T-helper 2 cell treated with Interferon-gamma antibody and Interleukin-4, amounts not matched to agents 5 μg/mL and 100 μg/mL, for 36 hours (primary cell): ENCODE results near the gene CLDN7.

Experiments
- DNase-seq: peaks from one replicate; pipeline ENCODE4 v3.0.0; 2021; ENCODE audit warnings: low spot score
- H3K27ac Mint-ChIP-seq: one replicate; pipeline ENCODE4 v1.8.0; 2021; ENCODE audit warnings: mild to moderate bottlenecking, mixed read lengths
- H3K27me3 Mint-ChIP-seq: one replicate; pipeline ENCODE4 v1.8.0; 2021; ENCODE audit warnings: low read depth, mixed read lengths
- H3K36me3 Mint-ChIP-seq: one replicate; pipeline ENCODE4 v1.8.0; 2021; ENCODE audit warnings: low read depth, mixed read lengths
- H3K4me1 Mint-ChIP-seq: one replicate; pipeline ENCODE4 v1.8.0; 2021; ENCODE audit warnings: low read depth, mixed read lengths
- H3K4me3 Mint-ChIP-seq: one replicate; pipeline ENCODE4 v1.8.0; 2022; ENCODE audit warnings: mild to moderate bottlenecking, moderate library complexity, mixed read lengths
- H3K9me3 Mint-ChIP-seq: one replicate; pipeline ENCODE4 v1.8.0; 2021; ENCODE audit warnings: mixed read lengths

Gene CLDN7

GRCh38 chr17:7232114-7232513 lies 30.2 kb downstream of the CLDN7 start:
- Mint-ChIP-seq H3K36me3 (peaks cover 41% of the 10 kb centered on the region), H3K27me3 (no peaks in the 10 kb centered on the region), H3K4me1 (peaks cover 33% of the 10 kb centered on the region), H3K27ac (no peak overlapping the region), H3K4me3 (peak overlapping the region; percentile 4), H3K9me3 (no peaks in the 10 kb centered on the region)
- DNase-seq = no peak

- no peak for DNase-seq
- Mint-ChIP-seq H3K4me3 (no peak overlapping the region), H3K9me3 (no peaks in the 10 kb centered on the region), H3K36me3 (peaks cover 27% of the 10 kb centered on the region), H3K27me3 (no peaks in the 10 kb centered on the region), H3K27ac (no peak overlapping the region), H3K4me1 (peaks cover 17% of the 10 kb centered on the region)
Observed at GRCh38 chr17:7229504-7229903, 32.8 kb downstream of the CLDN7 start.

GRCh38 chr17:7228920-7229319 lies 33.4 kb downstream of the CLDN7 start:
- Mint-ChIP-seq H3K9me3 (no peaks in the 10 kb centered on the region), H3K27ac (no peak overlapping the region), H3K4me3 (no peak overlapping the region), H3K4me1 (peaks cover 17% of the 10 kb centered on the region), H3K27me3 (no peaks in the 10 kb centered on the region), H3K36me3 (peaks cover 29% of the 10 kb centered on the region)
- DNase-seq = no peak

DNA sequence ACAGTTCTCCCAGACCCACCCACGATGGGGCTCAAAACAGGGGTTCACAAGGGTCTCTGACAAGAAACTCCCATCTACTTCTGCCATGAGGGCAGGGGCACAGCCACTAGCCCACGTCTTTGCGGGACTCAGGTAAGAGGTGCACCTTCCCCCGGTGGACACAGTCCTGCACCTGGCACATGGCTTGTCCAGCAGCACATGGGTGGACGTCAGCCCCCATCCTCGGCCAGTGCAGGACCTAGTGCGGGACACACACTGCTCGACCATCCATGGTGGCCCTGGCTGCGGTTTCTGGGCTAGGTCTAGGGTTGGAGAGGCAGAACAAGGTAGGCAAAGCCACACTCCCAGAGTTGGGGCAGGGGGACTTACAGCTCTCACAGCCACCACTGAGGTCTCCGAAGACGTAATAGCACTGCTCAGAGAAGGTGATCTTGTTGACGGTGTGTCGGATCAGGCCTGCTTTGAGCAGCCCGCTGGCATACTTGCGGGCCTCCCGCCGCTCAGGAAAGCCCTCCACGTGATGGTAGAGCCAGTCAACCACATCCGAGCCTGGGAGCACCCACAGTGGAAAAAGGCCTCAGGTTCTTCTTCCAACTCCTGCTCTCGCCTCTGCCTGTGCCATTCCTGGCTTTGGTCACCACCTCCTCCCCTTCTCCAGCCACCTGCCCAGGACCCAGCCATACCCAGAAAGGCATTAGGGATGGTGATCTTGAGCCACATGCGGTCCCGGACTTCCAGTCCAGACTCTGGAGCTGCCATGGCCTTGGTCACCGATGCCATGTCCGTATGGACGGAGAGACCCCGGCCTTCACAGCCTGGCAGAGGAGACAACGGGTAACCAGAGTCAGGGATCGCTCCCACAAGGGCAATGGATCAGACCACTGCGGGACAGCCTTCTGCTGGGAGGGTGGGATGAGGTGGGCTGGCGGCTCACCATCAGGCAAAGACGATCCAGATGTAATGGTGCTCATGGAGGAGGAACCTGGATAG lies 35.3 kb downstream of the CLDN7 start:
- Mint-ChIP-seq H3K36me3 (peaks cover 37% of the 10 kb centered on the region), H3K4me1 (peaks cover 5% of the 10 kb centered on the region), H3K27ac (no peak overlapping the region), H3K9me3 (no peaks in the 10 kb centered on the region), H3K27me3 (no peaks in the 10 kb centered on the region), H3K4me3 (no peak overlapping the region)
- DNase-seq = no peak

GRCh38 chr17:7225711-7226331 lies 36.5 kb downstream of the CLDN7 start:
- Mint-ChIP-seq H3K27ac (no peak overlapping the region), H3K4me3 (no peak overlapping the region), H3K36me3 (peaks cover 43% of the 10 kb centered on the region), H3K4me1 (peaks cover 11% of the 10 kb centered on the region), H3K9me3 (no peaks in the 10 kb centered on the region), H3K27me3 (no peaks in the 10 kb centered on the region)
- DNase-seq = no peak

GRCh38 chr17:7224661-7225111 lies 37.6 kb downstream of the CLDN7 start:
- H3K4me1 Mint-ChIP-seq = peaks cover 17% of the 10 kb centered on the region
- H3K27ac Mint-ChIP-seq = no peak overlapping the region
- no peaks in the 10 kb centered on the region for H3K27me3 Mint-ChIP-seq
- DNase-seq = no peak
- no peaks in the 10 kb centered on the region for H3K9me3 Mint-ChIP-seq
- no peak overlapping the region for H3K4me3 Mint-ChIP-seq
- peaks cover 42% of the 10 kb centered on the region for H3K36me3 Mint-ChIP-seq

GRCh38 chr17:7224110-7224509 lies 38.2 kb downstream of the CLDN7 start:
- H3K4me1 Mint-ChIP-seq = peaks cover 21% of the 10 kb centered on the region
- no peak for DNase-seq
- H3K4me3 Mint-ChIP-seq = no peak overlapping the region
- no peaks in the 10 kb centered on the region for H3K9me3 Mint-ChIP-seq
- peaks cover 39% of the 10 kb centered on the region for H3K36me3 Mint-ChIP-seq
- H3K27me3 Mint-ChIP-seq = no peaks in the 10 kb centered on the region
- H3K27ac Mint-ChIP-seq = no peak overlapping the region

DNA sequence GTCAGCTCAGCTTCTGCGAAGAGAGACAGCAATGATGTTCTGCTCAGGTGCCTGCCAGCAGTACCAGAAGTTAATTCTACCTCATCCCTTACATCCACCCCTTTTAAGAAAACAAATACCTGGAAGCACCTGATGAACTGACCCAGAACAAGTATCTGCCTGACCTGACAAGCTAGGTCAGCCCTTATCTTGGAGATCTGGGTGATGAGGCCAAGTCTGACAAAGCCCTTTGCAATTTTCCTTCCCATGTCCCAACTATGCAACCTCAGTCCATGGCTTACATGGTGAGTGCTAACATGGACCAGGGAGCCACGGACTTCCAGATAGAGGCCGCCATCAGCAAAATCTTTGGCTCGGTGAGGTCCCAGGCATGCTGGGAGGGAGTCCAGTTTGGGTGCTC lies 38.9 kb downstream of the CLDN7 start:
- Mint-ChIP-seq H3K4me1 (peaks cover 27% of the 10 kb centered on the region), H3K27me3 (no peaks in the 10 kb centered on the region), H3K36me3 (peaks cover 34% of the 10 kb centered on the region), H3K4me3 (no peak overlapping the region), H3K27ac (no peak overlapping the region), H3K9me3 (no peaks in the 10 kb centered on the region)
- DNase-seq = no peak

DNA sequence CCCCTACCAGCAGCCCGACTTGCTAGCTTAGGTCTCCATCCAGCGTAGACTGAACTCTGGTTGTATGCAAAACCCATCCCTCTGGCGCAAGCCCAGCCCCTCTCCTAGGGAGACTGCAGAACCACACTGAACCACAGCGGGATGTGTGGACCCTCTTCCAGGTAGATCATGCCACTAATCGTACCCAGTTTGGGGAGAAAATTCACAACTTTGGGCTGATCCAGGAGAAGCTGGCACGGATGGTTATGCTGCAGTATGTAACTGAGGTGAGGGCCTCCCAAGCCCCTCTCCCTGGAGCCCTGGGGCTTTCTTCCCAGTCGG lies 39.3 kb downstream of the CLDN7 start:
- no peak for DNase-seq
- no peak overlapping the region for H3K4me3 Mint-ChIP-seq
- H3K4me1 Mint-ChIP-seq = peaks cover 29% of the 10 kb centered on the region
- no peaks in the 10 kb centered on the region for H3K9me3 Mint-ChIP-seq
- H3K27ac Mint-ChIP-seq = no peak overlapping the region
- H3K36me3 Mint-ChIP-seq = peaks cover 30% of the 10 kb centered on the region
- H3K27me3 Mint-ChIP-seq = no peaks in the 10 kb centered on the region

GRCh38 chr17:7222093-7222971 lies 39.9 kb downstream of the CLDN7 start:
- H3K9me3 Mint-ChIP-seq = no peaks in the 10 kb centered on the region
- H3K36me3 Mint-ChIP-seq = peaks cover 29% of the 10 kb centered on the region
- H3K4me1 Mint-ChIP-seq = peaks cover 33% of the 10 kb centered on the region
- no peaks in the 10 kb centered on the region for H3K27me3 Mint-ChIP-seq
- no peak overlapping the region for H3K27ac Mint-ChIP-seq
- no peak overlapping the region for H3K4me3 Mint-ChIP-seq
- DNase-seq = no peak

DNA sequence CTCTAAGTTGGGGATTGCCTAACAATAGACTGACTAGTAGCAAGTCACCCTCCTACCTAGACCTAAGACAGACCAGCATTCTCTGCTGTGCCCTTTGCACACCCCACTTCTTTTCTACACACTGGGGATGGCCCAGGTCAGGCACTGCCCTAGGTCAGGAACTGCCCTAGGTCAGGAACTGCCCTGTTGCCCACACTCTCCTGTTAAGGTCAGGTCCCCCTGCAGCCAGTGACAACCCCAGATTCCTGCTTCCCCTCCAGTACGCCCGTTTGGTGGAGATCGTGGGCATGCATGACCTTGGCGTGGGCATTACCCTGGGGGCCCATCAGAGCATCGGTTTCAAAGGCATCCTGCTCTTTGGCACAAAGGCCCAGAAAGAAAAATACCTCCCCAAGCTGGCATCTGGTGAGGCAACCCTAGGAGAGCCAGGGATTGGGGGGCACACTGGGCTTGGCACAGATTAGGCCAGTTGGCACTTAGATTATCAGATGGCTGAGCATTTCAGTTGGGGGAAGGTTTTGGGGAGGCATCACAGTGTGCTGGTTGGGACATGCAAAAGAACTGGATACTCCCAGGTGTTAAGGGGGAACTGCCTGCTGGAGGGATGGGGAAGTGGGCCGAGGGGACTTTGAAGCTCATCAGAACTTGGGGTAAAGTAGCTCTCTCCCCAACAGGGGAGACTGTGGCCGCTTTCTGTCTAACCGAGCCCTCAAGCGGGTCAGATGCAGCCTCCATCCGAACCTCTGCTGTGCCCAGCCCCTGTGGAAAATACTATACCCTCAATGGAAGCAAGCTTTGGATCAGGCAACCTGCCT lies 40.8 kb downstream of the CLDN7 start:
- peaks cover 29% of the 10 kb centered on the region for H3K36me3 Mint-ChIP-seq

DNA sequence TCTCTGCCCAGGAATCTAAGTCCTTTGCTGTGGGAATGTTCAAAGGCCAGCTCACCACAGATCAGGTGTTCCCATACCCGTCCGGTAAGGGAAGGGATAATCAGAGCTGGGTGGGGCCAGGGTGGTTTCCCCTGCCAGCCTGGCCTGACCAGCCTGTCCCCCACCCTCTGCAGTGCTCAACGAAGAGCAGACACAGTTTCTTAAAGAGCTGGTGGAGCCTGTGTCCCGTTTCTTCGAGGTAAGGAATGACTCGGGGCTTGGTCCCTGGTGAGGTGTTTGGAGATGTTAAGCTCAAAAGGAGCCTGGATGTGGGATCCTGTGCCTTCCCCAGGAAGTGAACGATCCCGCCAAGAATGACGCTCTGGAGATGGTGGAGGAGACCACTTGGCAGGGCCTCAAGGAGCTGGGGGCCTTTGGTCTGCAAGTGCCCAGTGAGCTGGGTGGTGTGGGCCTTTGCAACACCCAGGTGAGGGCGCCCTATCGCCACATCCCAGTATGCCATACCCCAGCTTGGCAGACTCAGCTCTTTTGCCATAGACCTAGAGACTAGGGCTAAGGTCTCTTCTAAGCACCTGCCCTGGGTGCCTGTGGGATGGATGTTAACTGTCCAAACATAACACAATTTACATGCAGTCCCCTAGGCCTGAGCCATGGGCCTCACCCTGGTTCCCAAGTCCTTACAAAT lies 41.5 kb downstream of the CLDN7 start:
- peak overlapping the region; percentile 86 for H3K27ac Mint-ChIP-seq
- H3K36me3 Mint-ChIP-seq = peaks cover 26% of the 10 kb centered on the region
- DNase-seq = peak; percentile 54
- peaks cover 44% of the 10 kb centered on the region for H3K4me1 Mint-ChIP-seq
- H3K9me3 Mint-ChIP-seq = no peaks in the 10 kb centered on the region
- H3K27me3 Mint-ChIP-seq = no peaks in the 10 kb centered on the region
- H3K4me3 Mint-ChIP-seq = peak overlapping the region; percentile 91

More for the DNA sequence above, 40.8 kb downstream of the CLDN7 start:
- Mint-ChIP-seq H3K4me1 (peaks cover 37% of the 10 kb centered on the region), H3K4me3 (peak overlapping the region; percentile 91), H3K27me3 (no peaks in the 10 kb centered on the region), H3K27ac (peak overlapping the region; percentile 86), H3K9me3 (no peaks in the 10 kb centered on the region)
- no peak for DNase-seq
